ENCODE results near the gene RHBDF2.

RHBDF2 gene

DNA sequence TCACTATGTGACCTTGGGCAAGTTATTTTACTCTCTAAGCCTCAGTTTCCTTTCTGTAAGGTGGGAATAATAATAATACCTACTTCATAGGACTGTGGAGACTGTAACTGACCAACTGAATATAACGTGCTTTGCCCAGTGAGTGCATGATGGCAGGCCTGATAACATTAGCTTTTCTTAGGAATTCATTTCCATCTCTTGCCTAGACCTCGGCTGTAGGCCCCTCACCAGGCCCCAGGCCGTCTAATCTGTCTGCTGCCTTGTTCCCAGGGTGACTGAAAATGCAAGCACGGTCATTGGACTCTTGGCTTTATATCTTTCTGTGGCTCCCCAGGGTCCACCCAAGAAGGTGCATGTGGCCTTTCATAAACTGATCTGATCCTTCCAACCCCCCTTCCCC lies 41.5 kb downstream of the RHBDF2 start:
- no peak for DNase-seq (ENCODE audit: low read depth)

DNA sequence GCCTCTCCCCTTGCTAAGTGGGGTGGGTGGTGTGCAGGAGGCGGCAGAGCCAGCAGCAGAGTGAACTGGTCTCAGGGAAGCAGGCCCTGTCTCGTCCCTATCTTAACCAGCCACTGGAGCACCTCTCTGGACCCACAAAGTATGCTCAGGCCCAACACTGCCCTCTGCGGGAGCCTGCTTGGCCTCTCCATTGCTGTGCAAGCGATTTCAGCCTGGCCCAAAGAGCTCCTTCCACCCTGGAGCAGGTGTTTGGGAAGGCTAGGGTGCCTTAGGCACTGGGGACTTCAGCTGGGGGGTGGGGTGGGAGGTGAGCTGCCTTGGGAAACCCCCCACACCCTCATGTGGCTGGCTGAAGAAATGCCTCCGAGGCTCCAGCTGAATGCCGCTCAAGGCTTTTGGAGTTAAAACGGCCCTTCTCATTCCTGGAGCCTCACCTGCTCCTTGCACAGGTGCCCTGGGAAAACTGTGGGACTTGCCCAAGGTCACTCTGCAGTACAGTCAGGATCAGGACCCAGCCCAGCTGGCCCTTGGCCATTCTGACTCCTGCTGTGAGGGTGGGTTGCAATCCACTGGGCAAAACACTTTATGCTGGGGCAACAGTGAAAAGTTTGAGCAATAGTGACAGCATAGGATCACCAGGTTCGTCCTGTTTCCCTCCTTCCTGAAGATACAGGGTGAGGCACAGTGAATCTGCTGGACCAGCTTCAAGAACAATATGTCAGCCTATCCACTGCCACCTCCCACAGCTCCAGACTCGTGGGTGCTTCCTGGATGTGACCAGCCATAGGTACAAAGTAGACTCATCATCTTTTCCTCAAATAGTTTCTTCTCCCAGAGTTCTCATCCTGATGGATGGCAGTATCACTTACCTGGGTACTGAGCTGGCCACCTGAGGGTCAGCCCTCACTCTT lies 42.4 kb downstream of the RHBDF2 start:
- peak; percentile 70 for DNase-seq (ENCODE audit: low read depth)

DNA sequence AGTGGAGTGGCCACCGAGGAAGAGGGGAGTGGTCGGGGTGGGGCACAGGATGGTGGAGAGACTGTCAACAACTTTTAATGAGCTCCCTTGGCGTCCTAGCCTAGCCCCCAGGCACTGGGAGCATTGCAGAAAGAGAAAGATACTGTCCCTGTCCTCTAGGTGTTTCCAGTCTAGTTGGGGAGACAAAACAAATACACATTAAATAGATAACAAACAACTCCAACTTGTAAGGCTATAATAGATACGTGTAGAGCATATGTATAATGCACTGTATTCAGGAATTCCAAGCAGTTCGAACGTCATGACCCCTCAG lies 47.8 kb downstream of the RHBDF2 start:
- DNase-seq (ENCODE audit: low read depth) = no peak

DNA sequence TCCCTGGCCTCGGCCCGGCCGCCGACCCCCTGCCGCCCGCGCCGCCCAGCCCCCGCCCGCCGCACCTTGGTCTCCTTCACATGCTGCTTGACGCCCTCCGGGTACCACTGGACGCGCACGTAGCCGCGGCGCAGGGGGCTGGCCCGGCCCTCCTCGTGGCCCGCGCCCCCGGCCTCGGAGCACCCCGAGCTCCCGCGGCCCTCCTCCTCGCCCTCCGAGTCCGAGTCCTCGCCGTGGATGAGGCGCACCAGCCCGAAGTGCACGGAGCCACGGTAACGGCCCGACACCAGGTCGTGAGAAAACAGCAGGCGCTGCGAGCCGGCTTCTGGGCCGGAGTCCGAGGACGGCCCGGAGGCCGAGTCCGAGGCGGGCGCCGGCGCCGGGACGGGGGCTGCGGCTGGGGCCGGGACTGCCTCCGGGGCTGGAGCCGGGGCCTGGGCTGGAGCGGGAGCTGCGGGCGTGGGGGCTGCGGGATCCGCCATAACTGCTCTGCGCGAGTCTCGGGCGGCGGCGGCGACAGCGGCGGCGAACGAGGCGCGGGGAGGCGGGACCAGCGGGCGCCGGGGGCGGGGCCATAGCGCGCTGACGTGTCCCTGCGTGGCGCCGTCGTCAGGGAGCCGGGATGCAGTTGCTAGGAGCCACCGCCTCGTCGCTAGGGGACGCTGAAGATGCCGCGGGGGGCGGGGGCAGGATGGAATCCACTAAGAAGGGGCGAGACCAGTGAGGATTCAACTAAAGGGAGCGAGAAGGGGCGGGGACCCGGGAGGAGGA lies 48.4 kb downstream of the RHBDF2 start, which contains the start of gene UBE2O:
UBE2O (minus strand) TSS at position 493 of the 771 bp plus-strand sequence; CDS start at position 482, 11 bp downstream.
- DNase-seq (ENCODE audit: low read depth) = peak; percentile 86

DNA sequence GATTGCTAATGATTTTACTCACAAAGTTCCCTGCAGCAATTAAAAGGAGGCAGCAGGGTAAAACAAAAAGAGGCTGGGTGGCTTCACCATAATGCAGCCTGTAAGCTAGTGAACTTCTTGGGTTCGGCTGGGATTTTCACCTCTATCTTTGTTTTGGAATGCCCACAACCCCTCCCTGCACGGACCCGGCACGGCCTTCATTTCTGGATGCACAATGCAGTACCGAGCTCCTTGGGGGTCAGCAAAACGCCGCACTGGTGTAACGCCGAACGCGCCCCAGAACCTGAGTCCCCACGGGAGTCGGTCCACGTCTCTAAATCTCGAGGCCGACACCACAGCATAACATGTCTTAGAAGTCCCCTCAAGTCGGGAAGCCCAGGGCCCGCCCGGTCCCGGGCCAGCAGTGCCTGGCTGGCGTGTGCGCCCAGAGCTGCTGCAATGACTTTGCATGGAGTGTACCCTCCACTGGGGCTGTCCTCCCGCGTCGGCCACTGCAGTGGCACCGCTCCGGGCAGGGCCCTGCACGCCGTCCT lies 49.0 kb downstream of the RHBDF2 start:
- DNase-seq (ENCODE audit: low read depth) = no peak

DNA sequence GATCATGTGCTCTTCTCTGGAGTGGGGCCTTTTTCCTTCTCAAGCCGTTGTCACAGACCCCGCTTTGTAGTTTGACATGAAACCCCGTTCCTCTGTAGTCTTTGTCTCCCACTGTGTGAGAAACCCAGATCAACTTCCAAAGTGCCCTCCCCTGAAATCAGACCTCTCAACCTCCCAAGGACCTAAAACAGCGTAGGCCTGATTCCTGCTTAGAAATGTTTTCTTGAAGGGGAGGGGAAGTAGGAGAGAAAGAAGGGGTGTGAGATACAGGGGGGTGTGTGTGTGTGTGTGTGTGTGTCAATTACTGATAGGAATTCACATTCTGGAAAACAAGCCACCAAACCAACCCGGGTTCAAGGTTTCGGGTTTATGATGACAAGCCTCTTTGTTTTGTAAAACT lies 49.7 kb downstream of the RHBDF2 start:
- DNase-seq (ENCODE audit: low read depth) = no peak

DNA sequence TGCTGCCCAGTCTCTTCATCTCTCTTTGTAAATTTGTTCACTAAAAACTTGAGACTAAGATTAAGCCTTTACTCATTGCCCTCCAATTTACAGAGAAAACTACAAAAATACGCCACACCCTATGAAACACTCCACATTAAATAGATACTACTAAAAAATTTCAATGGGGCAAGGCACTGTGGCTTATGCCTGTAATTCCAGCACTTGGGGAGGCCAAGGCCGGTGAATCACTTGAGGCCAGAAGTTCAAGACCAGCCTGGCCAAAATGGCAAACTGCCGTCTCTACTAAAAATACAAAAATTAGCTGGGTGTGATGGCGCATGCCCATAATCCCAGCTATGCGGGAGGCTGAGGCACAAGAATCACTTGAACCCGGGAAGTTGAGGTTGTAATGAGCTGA lies 52.1 kb downstream of the RHBDF2 start:
- DNase-seq (ENCODE audit: low read depth) = no peak

DNA sequence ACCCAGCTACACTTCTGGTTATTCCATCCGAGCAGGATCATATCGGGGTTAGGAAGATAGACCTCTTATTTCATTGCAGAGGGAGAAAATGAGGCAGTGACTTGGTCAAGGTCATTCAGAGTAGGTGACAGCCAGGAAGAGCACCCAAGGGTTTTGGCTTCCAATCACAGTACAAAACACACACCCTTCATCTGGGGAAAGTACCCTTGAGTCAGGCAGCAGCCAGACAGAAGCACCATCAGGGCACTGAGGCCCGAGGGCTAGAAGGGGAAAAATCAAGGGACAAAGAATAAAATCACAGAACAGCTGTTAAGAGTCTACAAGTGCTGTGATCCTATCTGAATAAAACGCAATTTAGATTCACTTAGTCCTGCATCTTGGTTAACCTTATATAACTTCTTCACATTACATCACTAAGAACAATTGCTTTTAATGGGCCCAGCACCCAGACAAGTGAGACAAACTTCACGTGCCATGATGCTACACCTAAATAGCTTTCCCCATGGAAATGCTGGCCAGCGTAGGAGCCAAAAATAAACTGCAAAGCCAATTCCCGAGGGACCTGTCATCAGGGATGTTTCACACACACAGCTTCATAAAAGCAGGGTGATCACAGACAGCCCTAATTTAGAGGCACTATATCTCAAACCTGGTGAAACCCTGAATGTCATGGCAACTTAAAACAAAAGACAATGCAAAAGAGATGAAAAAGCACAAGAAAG lies 53.1 kb downstream of the RHBDF2 start:
- DNase-seq (ENCODE audit: low read depth) = no peak

DNA sequence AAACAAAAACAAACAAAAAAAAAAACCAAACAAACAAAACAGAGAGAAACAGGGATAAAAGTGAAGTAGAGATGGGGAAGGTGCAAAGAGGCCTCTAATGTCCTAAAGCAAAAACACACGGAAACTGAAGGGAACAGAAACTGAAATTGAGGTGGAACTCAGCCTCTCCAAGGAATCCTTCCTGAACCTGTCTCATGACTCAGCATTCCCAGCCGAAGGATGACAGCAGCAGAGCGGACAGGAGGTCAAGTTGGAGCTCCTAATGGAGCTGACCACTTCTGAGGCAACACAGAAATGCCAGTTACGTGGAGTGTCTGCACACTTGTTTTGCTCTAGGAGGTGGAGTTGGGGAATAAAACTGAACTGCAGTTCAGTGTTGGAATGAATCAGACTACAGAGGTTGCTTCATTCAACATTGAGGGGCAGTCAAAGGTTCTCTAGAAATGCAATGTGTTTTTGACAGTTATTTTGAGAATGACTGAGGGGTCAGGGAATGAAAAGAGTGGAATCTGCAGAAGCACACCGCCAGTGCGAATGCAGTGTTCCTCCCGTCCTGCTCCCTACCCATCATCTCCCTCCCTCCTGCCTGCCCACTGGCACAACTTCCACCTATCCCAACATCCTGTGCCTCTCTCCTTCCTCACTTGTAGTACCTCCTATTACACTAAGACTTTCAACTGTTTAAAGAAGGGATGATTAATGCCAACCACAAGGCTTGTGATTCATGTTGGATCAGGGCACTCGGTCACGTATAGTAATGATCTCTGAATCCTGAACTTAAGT lies 54.6 kb downstream of the RHBDF2 start:
- DNase-seq (ENCODE audit: low read depth) = peak; percentile 91

DNA sequence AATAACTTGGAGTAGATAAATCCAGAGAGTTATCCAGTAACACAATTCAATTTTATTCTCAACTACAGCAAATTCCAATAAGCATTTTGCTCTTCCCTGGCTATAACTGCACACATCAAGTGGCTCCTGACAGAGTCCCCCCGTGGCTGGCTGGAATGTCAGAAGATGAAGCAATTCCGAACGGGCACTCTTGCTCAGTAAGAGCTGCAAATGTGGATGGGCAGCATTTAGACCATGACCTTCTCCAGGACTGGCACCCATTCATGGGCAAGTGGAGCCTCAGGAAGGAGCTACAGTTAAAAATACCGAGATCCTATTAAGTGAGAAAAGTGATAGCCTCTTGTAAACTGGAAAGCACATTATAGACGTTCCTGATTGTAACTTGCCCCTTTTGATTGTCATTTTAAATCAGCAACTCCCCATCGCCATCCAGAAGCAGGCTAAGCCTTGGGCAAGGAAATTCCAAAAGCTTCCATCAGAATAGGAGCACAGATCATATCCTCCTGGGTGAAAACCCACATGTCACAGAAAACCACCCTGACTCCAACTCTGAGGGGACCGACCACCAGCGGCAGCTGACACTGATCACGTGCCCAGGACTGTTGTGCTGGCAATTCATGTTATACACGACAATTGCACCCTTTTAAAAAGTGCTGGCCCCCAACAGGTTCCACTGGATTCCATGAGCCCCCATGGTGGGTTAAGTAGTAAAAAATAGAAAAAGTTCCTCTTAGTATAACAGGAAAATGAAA lies 55.4 kb downstream of the RHBDF2 start:
- no peak for DNase-seq (ENCODE audit: low read depth)

DNA sequence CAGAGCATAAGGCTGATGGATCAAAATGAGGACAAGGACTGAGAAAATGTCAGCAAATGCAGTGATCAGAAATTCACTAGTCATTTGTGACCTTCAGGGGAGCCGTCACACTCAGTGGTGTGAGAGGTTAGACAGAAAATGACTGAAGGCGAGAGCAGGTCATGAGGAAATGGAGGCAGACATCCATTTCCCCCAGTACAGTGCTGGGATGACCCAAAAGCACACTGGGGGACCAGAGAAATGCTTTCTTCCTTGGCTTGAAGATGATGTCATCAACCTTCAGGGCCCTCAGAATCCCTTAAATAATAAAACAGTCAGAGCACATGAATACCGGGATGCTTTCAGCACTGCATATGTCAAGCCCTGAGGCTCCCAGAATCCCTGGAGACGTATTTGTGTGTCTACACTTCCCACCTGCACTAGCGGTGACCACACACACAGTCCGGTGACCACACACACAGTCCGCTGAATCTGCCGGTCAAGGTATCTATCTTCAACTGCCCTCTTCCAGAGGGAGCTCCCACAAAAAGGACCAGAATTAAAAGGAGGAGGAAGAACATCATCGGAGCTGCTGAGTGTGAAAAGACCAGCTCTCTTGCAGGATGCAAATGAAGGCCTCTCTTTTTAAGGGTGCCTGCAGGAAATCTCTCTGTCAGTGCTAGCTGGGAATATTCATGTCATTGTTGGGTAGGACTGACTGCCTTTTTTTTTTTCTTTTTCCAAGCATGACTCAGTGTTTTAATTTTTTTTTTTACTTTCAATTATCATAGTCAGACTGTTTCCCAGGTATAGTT lies 56.5 kb downstream of the RHBDF2 start:
- no peak for DNase-seq (ENCODE audit: low read depth)

DNA sequence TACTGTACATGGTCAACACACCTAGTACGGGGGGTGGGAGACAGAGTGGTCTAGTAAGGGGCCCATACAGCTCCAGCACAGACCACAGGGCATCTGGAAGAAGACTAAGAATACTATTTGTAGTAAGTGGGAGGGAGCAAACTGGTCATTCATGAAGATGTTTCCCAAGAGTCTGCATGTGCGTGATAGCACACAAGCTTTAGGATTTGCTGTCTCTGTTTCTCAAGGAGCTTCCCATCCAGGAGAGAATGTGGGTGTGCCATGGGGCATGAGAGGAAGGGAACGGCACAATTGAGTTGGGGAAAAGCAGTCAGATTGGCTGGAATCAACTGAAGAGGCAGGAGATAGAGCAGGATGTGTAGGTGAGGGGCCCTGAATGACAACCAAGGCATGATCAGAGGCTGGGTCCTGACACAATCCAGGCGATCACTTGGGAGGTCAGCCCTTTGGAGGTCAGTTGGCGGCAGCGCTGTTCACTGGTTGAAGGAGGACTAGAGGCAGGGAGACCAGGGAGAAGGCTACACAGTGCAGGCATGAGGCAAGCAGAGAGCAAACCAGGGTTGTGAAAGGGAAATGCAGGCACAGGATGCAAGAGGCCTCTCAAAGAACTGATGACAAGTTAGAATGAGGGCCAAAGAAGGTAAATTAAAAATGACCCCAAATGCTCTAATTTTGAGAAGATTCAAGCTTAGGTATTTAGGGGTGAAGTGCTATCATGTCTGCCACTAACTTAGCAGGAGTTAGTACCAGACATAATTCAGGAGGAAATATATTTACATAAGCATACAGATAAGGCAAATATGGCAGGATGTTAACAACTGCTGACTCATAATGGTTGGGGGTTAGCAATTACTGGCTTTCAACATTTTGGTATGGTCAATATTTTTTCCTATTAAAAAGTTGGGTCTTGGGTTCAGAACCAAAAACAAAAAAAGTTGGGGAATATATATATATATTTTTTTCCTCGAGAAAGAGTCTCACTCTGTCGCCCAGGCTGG lies 58.6 kb downstream of the RHBDF2 start:
- no peak for DNase-seq (ENCODE audit: low read depth)

DNA sequence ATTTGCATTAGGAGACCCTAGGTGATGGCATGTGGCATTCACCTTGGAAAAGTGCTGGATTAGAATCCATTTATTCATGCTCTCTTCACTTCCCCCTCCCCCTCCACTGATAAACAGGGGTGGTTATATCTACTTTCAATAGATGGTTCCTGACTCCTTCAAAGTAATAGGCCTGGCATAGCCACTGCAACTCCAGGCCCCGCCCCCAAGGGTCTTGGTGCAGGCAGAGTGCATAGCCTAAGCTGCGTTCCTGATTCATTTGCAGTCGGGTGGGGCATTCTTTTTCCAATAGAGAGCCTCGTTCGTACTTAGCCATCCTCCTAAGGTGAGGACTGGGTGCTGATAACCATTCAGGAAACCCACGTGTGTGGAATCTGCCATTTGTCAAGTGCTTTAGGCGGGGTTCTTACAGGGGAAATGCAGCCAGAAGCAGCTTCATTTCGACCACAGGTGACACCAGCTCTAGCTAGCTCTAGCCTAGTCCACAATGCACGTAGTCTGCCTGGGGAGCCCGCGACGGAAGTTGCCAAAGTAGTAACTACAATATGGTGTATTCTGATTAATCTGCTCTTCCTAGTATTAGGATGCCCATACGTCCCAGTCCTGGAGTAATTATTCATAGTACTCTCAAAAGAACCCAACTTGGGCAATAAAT lies 59.4 kb downstream of the RHBDF2 start:
- no peak for DNase-seq (ENCODE audit: low read depth)

DNA sequence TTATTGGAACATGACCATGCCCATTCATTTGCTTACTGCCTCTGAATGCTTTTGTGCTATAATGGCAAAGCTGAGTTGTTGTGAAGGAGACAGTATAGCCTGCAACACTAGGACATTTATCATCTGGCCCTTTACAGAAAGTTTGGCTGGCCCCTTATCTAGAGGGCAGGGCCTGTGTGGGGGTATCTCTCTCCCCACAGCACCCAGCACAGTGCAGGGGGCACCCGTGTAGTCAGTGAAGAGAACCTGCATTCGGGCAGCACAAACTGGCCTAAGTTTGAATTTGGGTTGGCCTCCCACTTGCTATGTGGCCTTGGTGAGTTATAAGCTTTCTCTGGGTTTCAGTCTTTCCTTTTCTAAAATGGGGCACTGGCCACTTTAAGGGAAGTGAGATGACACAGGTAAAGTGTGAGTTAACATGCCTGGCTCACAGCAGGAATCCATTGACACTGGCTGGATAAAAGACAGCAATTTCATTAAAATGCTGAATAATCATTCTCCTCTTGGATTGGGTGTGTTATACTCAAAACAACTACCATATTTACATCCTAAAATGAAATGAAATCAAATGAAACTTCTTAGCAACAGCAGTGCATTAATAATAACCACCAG lies 60.4 kb downstream of the RHBDF2 start:
- DNase-seq (ENCODE audit: low read depth) = no peak

DNA sequence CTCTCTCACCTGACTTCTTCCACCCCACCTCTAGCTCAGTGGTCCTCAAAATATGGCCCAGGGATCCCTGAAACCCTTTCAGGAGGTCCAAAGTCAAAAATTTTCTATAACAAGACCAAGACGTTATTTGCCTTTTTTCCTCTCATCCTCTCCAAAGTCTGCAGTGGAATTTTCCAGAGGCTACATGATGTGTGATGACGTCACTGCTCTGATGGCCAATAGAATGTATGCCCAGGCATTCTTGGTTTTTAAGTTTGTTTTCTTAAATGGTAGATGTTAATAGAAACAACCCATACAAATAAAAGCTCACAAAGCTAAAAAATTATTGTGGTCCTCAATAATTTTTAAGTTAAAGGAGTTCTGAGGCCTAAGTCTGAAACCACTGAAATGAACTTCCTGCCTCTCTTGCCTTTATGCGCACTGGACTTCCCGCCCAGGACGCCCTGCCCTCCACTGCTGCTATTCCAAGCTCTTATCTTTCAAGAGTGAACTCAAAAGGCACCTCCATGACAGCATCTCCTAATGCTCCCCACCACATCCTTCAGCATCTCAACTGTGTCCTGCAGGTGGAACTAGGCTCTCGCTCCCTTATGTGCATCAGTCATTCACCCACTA lies 61.8 kb downstream of the RHBDF2 start:
- no peak for DNase-seq (ENCODE audit: low read depth)

DNA sequence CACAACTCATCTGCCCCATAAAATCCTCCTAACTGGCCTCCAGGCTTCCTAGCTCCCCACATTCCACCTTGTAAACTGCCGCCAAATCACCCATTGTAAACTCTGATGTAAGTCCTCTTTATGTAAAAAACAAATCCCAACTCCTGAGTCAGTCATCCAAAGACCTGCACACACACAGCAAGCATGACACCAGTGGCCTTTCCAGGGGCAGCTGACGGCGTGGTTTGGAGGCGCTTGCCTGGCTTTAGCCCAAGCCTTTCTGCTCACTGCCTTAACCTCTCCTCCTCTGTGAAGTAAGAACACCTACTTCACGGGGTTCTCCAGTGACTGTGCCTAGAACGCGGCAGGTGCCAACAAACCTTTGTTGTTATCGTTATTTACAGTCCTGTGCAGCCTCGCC lies 62.3 kb downstream of the RHBDF2 start:
- no peak for DNase-seq (ENCODE audit: low read depth)
